GM19239 (cell line): ENCODE measurements around the gene DNAH17.
"Not testable (repeated sequence)": the region's sequence is repeated elsewhere in the genome, so short reads cannot be mapped to it uniquely, and the experiment has no call there.

Experiments
- DNase-seq: peaks from one replicate; pipeline ENCODE4 v3.0.0; 2011; ENCODE audit warnings: low spot score; ENCODE audit not compliant: insufficient read length
- FAIRE-seq: peaks from 2 replicates; lab custom pipeline; 2011; peaks lifted over from hg19 to GRCh38; lab: Jason Lieb, UNC

The DNAH17 gene

GRCh38 chr17:78526231-78527025 is 50.8 kb downstream of the DNAH17 start:
- no peak for DNase-seq
- no peak for FAIRE-seq

- FAIRE-seq (no peak), DNase-seq (no peak)
Observed at GRCh38 chr17:78525511-78526160, 51.6 kb downstream of the DNAH17 start.

GRCh38 chr17:78524870-78525510 is 52.2 kb downstream of the DNAH17 start:
- FAIRE-seq (no peak), DNase-seq (no peak)

- DNase-seq (no peak), FAIRE-seq (no peak)
Observed at GRCh38 chr17:78523934-78524655, 53.1 kb downstream of the DNAH17 start.

GRCh38 chr17:78522031-78522809 is 55.0 kb downstream of the DNAH17 start:
- FAIRE-seq = no peak

GRCh38 chr17:78517421-78517820 is 59.8 kb downstream of the DNAH17 start:
- no peak for DNase-seq
- FAIRE-seq = no peak

More at GRCh38 chr17:78522031-78522809, 55.0 kb downstream of the DNAH17 start:
- DNase-seq = no peak

GRCh38 chr17:78515480-78515879 is 61.7 kb downstream of the DNAH17 start:
- DNase-seq (no peak), FAIRE-seq (no peak)

GRCh38 chr17:78514521-78514920 is 62.7 kb downstream of the DNAH17 start:
- DNase-seq (no peak), FAIRE-seq (no peak)

- no peak for FAIRE-seq
- DNase-seq = no peak
Observed at GRCh38 chr17:78512976-78513375, 64.2 kb downstream of the DNAH17 start.

- DNase-seq (no peak), FAIRE-seq (no peak)
Observed at GRCh38 chr17:78510141-78511075, 66.8 kb downstream of the DNAH17 start.

GRCh38 chr17:78507526-78507925 is 69.7 kb downstream of the DNAH17 start:
- FAIRE-seq (no peak), DNase-seq (no peak)

- FAIRE-seq = no peak
- DNase-seq = no peak
Observed at GRCh38 chr17:78506454-78507309, 70.5 kb downstream of the DNAH17 start.

- no peak for DNase-seq
- no peak for FAIRE-seq
Observed at GRCh38 chr17:78504156-78504925, 72.9 kb downstream of the DNAH17 start.

GRCh38 chr17:78503388-78503787 is 73.8 kb downstream of the DNAH17 start:
- DNase-seq, FAIRE-seq: not testable (repeated sequence)

GRCh38 chr17:78502611-78503148 is 74.5 kb downstream of the DNAH17 start:
- FAIRE-seq (no peak), DNase-seq (no peak)

GRCh38 chr17:78501241-78502036 is 75.8 kb downstream of the DNAH17 start:
- FAIRE-seq = no peak
- DNase-seq = no peak
